GM19372 (cell line): ENCODE measurements around the gene ATP7A.
"Not testable (repeated sequence)": the region's sequence is repeated elsewhere in the genome, so short reads cannot be mapped to it uniquely, and the experiment has no call there.

Experiments used
- ATAC-seq: cut with Tn5 transposase; IDR thresholded peaks from one replicate; pipeline ENCODE4 v1.9.1; 2021; ENCODE audit warnings: mild to moderate bottlenecking, low read depth, moderate library complexity; ENCODE audit not compliant: unreplicated experiment

ATP7A gene

DNA sequence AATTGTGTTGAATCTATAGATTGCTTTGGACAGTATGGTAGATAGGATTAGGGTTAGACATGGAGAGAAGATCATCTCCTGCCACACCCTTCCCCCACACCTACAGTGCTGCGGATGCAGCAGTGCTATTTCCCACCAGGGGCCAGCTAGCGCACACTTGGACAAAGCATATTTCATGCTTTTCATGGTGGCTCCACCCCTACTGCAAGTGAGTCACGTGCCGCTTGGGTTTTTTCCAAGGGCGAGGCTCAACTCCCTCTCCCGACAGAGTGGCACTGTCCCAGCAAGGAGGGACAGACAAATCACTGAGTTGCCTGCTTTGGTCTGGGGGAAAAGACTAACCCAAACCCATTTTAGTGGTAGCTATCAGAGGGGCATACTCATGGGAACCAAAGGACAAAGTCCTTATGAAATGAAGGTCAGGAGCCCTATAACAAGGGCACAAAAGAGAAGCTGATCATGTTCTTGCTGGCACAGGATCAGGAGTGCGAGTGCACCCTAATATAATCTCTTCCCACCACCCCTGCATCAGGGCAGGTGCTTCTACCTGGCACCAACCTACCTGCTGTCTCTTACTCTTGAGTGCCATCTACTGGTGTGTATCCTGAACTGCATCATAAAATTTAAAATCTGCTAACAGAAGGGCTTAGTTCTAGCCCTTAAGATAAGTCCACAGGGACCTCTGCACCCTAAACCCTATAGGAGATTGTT, 114.0 kb downstream of the ATP7A start:
- no peak for ATAC-seq

DNA sequence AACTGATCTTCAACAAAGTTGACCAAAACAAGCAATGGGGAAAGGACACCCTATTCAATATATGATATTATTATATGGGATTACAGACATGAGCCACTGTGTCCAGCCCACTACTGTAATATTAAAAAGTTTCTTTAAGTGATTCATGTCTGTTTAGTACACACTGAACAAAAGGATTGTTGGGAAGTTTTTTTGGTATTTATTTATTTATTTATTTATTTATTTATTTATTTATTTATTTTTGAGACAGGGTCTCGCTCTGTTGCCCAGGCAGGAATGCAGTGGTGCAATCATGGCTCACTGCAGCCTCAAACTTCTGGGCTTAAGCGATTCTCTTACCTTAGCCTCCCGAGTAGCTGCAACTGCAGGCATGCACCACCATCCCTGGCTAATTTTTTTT, 117.3 kb downstream of the ATP7A start:
- ATAC-seq = no peak

DNA sequence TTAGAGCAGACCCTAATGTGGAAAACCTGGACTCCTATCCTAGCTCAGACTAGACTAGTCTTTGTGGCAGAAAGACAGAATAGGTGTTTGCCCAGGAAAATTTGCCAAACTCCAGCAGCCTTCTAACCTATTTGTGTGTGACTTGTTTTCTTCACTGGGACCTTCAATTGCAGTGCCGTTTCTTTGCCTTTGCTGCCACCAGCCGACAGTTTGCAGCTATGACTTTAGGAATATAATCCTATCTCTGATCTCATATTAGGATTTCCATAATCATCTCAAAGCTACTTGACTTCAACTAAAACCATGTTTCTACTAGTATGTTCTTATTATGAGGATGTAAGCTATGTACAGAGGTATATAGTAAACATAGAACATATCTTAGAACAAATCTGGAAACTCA, 119.2 kb downstream of the ATP7A start:
- ATAC-seq = no peak

DNA sequence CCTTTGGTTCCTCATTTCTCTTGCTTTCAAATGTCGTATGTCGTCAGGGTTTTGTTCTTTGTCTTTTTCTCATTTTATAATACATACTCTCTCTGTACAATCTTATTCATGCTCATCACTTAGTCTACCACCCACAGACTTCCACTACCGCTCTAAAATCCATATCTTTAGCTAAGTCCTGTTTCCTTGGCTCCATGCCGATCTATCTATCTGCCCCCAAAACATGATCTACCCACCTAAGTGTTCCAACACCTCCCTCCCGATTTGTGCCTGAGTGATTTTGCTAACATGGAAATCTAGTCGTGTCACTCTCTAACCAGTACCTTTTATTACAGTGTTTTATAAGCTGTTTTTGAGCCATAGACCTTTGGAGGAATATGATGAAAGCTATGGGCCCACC, 124.6 kb downstream of the ATP7A start:
- ATAC-seq = no peak

DNA sequence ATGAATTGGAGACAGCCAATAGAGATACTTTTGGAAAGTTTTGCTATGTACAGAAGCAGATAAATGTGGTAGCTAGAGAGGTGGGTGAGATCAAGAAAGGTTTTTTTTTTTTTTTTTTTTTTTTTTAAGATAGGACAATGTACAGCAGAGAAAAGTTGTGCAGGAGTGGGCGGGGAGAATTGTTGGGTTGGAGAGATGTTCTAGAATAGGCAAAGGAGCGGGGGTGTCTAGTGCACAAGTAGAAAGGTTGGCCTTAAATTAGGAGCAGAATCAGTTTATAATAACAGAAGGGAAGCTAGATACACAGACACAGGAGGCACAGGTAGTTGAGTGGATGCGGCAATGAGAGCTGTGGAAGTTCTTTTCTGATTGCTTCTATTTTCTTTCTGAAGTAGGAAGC, 127.4 kb downstream of the ATP7A start:
- ATAC-seq = no peak

DNA sequence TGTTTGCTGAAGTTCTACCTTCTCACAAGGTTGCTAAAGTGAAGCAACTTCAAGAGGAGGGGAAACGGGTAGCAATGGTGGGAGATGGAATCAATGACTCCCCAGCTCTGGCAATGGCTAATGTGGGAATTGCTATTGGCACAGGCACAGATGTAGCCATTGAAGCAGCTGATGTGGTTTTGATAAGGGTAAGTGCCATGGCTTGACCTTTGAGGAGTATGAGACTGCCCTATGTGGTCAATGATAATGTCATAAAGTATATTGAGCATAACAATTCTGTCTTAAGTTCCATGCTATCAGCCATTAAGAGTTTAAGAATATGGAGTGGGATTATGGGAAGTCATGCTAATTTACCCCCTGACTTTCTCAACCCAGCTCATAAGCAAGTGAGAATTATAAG, 132.1 kb downstream of the ATP7A start:
- ATAC-seq = no peak

DNA sequence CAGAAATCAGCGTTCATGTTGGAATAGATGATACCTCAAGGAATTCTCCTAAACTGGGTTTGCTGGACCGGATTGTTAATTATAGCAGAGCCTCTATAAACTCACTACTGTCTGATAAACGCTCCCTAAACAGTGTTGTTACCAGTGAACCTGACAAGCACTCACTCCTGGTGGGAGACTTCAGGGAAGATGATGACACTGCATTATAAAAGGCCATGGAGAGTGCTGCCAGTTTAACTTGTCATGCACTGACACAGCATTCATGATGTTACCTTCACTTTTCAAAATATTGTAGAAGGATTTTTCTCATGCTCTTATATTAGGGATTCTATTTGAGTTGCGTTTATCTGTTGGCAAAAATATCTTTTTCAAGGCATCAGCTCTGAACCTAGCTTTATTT, 135.9 kb downstream of the ATP7A start:
- no peak for ATAC-seq

DNA sequence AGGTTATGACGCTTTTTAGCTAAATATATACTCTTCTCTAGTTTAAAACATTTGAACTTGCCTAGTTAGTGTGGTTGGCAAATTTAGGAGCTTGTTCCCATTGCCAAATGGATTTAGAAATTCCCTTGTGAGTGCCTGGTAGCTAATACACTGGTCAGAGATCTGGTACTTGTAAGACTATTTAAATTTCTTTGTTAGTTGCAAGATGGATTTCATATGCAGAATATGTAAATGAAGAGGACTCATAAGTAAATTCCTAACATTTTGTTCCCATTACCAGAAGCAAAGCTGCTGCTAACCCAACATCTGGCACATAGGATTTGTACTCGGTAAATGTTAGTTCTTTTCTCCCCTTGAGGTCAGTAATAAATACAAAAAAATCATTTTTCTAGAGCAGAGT, 137.6 kb downstream of the ATP7A start:
- ATAC-seq = no peak

DNA sequence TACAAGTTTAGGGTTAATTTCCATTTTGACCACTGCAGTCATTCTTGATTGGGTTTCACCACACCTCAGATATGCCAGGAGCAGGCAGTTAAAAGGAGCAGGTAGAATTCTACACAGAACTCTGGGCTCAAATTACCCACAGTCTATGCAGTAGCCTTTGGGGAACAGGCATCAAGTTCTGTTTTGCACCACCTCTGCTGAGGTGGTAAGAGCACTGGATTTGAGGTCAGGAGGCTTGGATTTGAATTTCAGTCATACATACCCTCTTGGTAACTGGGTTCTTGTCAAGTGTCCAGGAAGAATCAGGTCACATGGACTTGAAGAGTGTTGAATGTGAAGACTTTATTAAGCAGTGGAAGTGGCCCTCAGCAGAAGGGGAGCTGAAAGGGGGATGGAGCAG, 153.2 kb downstream of the ATP7A start:
- no peak for ATAC-seq

DNA sequence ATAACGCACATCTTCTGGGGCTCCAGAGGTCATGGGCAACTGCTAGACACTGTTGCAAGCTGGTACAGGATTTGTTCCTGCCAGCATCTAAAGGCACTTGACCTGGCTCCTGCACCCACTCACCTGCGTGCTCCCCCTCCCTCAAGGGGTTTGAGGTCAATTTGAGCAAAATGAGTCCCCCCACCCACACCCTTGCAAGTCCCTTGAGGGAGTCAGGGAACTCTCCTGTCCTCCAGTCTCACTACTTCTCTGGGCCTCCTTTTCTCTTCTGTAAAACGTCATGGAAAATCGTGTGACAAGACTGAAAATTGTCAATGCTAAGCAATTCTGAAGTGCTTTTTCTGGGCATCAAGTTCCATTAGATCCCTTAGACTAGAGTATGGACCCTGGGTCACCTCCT, 153.7 kb downstream of the ATP7A start:
- ATAC-seq = no peak

DNA sequence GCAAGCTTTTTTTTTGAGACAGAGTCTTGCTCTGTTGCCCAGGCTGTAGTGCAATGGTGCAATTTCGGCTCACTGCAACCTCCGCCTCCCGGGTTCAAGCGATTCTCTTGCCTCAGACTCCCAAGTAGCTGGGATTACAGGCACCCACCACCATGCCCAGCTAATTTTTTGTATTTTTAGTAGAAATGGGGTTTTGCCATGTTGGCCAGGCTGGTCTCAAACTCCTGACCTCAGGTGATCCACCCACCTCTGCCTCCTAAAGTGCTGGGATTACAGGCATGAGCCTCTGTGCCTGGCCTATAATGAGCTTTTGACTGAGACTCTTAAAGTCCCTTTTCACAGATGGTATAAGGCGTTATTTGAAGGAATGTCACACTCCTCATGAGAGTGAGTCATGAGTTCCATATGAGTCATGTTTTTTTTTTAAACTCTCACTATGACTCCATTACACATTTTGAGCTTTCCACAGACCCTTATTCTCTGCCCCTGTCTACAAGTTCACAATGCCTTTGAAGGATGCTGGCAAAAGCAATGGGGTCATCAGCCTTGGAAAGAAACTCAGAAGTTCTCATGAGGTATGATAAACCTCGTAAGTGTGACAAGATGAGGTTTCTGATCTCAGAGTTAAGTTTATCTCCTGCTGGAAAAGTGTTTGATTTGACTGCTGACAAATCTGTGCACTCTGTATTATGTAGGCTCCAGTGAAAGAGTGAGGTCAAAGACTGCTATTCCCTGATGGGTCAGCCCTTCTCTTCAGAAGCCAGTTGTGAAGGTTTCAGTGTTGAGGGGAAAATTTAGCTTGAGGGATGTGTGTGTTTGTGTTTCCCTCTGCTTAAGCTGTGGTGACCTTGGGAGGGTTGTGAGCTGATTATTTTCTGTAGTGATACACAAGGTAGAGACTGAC, 154.5 kb downstream of the ATP7A start:
- peak; percentile 54 for ATAC-seq

DNA sequence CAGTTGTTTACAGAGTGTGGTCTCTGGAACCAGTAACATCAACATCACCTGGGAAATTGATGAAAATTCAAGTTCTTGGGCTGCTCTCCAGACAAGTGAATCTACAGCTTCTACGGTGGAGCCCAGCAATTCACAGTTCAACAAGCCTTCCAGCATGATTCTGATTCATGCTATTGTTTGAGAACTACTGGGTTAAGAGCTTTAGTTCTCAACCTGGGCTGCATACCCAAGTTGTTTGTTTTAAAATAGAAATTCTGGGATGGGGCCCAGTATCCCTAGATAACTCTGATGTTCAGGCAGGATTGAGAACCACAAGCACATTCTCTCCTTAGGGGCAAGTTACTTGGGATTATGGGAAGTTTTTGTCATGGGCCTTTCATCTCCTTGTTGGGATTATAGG, 155.6 kb downstream of the ATP7A start:
- ATAC-seq = no peak

DNA sequence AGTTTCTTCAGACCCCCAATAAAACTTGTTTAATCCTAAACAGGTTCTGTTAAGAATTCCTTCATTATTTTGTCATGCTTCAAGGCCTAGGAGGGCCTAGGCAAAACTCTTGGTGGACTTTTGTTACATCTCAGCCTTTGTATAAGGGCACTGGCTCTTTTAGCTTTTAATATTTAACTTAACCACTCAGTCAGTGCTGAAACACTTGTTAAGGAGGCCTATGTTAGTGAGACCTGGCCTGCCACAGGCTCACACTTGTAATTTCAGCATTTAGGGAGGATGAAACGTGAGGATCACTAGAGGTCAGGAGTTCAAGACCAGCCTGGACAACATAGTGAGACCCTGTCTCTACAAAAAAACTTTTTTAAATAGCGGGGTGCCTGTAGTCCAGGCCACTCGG, 160.8 kb downstream of the ATP7A start:
- ATAC-seq = no peak

DNA sequence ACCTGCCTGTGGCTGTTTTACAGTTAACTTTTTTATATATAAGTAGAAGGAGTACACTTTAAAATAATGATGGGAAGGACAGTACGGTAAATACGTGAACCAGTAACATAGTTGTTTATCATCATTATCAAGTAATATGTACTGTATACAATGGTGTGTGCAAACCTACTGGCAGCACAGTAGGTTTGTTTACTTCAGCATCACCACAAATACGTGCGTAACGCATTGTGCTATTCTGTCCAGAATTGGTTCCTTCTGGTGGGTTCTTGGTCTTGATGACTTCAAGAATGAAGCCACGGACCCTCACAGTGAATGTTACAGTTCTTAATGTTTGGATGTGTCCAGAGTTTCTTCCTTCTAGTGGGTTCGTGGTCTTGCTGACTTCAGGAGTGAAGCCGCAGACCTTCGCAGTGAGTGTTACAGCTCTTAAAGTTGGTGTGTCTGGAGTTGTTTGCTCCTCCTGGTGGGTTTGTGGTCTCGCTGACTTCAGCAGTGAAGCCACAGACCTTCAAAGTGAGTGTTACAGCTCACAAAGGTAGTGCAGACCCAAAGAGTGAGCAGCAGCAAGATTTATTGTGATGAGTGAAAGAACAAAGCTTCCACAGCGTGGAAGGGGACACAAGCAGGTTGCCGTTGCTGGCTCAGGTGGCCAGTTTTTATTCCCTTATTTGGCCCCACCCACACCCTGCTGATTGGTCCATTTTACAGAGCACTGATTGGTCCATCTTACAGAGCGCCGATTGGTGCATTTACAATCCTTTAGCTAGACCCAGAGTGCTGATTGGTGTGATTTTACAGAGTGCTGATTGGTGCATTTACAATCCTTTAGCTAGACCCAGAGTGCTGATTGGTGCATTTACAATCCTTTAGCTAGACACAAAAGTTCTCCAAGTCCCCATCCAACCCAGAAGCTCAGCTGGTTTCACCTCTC, 162.9 kb downstream of the ATP7A start:
- not testable (repeated sequence) for ATAC-seq

DNA sequence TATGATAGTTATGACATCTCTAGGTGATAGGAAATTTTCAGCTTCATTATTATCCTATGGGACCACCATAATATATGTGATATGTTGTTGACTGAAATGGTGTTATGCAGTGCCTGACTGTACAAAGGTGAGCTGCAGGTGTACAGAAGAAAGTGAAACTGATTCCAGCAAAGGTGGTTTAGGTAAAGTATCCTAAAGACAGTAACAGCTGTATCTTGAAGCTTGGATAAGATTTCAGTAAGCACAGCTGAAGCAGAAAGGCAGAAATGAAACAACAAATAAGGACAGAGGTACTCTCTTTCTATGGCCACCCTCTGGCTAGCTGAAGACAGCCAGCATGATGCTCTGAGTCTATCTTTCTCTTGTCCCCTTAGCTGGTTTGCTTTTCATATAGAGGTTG, 163.6 kb downstream of the ATP7A start:
- ATAC-seq = no peak

DNA sequence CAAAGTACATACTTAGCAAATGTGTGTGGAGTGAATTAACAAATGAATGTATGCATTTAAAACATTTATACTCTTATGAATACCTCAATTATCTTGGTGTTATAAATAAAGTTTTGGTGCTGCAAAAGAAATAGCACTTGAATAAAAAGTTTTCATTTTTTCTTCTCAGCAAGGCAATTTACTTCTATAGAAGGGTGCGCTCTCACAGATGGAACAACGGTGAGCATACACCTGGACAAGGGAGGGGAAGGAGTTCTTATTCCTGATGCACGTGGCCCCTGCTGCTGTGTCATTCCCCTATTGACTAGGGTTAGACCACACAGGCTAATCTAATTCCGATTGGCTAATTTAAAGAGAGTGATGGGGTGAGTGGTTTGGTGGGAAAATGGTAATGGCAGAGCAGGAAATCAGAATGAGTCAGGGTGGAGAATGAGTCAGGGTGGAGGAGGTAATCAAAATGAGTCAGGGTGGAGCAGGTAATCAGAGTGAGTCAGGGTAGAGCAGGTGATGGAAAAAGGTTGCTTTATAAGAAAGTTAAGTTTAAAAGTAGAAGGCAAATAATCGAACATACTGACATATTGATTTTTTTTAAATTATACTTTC, 165.4 kb downstream of the ATP7A start:
- no peak for ATAC-seq

DNA sequence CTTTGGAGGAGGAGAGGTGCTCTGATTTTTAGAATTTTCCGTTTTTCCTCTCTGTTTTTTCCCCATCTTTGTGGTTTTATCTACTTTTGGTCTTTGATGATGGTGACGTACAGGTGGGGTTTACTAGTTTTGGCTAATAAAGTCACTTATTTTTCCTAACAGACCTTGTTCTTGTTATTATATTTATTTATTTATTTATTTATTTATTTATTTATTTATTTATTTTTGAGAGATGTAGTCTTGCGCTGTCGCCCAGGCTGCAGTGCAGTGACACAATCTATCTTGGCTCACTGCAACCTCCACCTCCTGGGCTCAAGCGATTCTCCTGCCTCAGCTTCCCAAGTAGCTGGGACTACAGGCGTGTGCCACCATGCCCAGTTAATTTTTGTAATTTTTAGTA, 170.9 kb downstream of the ATP7A start:
- not testable (repeated sequence) for ATAC-seq

DNA sequence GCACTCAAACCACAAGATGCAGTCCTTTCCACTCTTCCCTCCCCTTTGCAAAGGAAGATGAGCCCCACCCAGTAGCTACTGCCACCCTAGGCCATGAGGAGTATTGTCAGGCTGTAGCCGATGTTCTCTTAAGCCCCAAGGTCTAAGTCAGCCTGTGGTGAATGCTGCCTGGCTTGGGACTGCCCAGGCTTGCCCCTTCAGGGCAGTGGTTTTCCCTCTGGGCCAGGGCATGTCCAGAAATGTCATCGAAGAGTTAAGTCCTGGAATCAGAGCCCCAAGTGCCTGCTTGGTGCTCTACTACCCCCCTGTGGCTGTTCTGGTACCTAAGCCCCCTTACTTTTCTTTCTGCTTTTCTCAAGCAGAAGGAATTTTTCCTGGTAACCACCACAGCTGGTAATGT, 181.8 kb downstream of the ATP7A start:
- ATAC-seq = peak; percentile 74

DNA sequence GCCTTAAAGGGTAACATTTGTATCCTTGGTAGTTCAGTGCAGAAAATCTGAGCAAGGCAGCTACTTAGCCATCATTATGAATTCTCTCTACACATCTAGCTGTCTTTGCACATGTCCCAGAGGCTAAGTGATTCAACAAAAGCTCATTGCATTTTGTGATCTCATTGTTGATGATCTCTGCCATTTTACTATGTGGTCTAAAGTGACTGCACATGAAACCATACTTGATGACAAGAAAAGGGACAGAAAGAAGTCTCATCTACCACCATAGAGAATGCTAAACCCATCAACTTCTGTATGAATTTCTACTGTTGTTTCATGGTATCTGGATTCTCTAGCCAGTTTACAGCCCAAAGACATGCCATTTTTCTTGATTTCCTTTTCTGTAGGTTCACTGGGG, 187.6 kb downstream of the ATP7A start:
- no peak for ATAC-seq
